Ishikawa (cell line): ENCODE measurements around the gene LRRC14B.

Experiments used
- CREB1 ChIP-seq: IDR thresholded peaks from 2 replicates; pipeline ENCODE4 v1.6.1; 2012; ENCODE audit warnings: low read depth
- EGR1 ChIP-seq: IDR thresholded peaks from 2 replicates; pipeline ENCODE4 v1.6.1; 2012
- EP300 ChIP-seq: IDR thresholded peaks from 2 replicates; pipeline ENCODE4 v1.6.1; 2012; ENCODE audit warnings: borderline replicate concordance
- MAX ChIP-seq: IDR thresholded peaks from 2 replicates; pipeline ENCODE4 v1.6.1; 2012
- NFIC ChIP-seq: IDR thresholded peaks from 2 replicates; pipeline ENCODE4 v1.6.1; 2012
- RAD21 ChIP-seq: IDR thresholded peaks from 2 replicates; pipeline ENCODE4 v1.6.1; 2012; ENCODE audit warnings: low read depth
- TAF1 ChIP-seq: IDR thresholded peaks from 2 replicates; pipeline ENCODE4 v1.6.1; 2012; ENCODE audit warnings: low read depth, mild to moderate bottlenecking
- TCF12 ChIP-seq: IDR thresholded peaks from 2 replicates; pipeline ENCODE4 v1.6.1; 2012; ENCODE audit warnings: low read depth
- USF1 ChIP-seq: IDR thresholded peaks from 2 replicates; pipeline ENCODE4 v1.6.1; 2012
- YY1 ChIP-seq: IDR thresholded peaks from 2 replicates; pipeline ENCODE4 v1.6.1; 2012; ENCODE audit warnings: low read depth
- ZBTB7A ChIP-seq: IDR thresholded peaks from 2 replicates; pipeline ENCODE4 v1.6.1; 2012; ENCODE audit warnings: low read depth
- TF ChIP-seq, protein P1 (sequence below): IDR thresholded peaks from 2 replicates; pipeline ENCODE4 v1.6.1; 2012; ENCODE audit warnings: low read depth, mild to moderate bottlenecking

DNA sequence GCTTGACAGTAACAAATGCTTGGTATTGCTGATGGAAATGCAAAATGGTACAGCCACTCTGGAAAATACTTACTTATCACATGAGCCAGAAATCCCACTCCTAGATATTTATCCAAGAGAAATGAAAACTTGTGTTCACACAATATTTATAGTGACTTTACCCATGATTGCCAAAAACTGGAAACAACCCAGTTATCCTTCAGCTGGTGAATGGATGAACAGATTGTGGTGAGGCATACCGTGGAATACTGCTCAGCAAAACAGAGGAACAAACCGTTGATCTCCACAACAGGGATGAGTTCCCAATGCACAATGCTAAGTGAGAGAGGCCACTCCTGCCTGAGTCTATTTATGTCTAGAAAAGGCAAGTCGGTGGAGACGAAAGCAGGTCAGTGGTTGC lies 40.5 kb upstream of the LRRC14B start:
- TF ChIP-seq EP300 (no peak), EGR1 (no peak), RAD21 (no peak), TAF1 (no peak), ZBTB7A (no peak), TCF12 (no peak), YY1 (no peak), NFIC (no peak), USF1 (no peak), CREB1 (no peak), MAX (no peak)
- TF ChIP-seq, protein P1, sequence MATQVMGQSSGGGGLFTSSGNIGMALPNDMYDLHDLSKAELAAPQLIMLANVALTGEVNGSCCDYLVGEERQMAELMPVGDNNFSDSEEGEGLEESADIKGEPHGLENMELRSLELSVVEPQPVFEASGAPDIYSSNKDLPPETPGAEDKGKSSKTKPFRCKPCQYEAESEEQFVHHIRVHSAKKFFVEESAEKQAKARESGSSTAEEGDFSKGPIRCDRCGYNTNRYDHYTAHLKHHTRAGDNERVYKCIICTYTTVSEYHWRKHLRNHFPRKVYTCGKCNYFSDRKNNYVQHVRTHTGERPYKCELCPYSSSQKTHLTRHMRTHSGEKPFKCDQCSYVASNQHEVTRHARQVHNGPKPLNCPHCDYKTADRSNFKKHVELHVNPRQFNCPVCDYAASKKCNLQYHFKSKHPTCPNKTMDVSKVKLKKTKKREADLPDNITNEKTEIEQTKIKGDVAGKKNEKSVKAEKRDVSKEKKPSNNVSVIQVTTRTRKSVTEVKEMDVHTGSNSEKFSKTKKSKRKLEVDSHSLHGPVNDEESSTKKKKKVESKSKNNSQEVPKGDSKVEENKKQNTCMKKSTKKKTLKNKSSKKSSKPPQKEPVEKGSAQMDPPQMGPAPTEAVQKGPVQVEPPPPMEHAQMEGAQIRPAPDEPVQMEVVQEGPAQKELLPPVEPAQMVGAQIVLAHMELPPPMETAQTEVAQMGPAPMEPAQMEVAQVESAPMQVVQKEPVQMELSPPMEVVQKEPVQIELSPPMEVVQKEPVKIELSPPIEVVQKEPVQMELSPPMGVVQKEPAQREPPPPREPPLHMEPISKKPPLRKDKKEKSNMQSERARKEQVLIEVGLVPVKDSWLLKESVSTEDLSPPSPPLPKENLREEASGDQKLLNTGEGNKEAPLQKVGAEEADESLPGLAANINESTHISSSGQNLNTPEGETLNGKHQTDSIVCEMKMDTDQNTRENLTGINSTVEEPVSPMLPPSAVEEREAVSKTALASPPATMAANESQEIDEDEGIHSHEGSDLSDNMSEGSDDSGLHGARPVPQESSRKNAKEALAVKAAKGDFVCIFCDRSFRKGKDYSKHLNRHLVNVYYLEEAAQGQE, result no peak
